Stimulated activated CD4-positive, alpha-beta T cell treated with anti-CD3 and anti-CD28 coated beads, Interleukin-12 subunit alpha, Interleukin-12 subunit beta, amount 100 ng/mL, for 4 hours (primary cell): ENCODE measurements around the gene DMRT3.

Experiments
- DNase-seq: peaks from one replicate; pipeline ENCODE4 v3.0.0-alpha.2; 2020

The DMRT3 gene

DNA sequence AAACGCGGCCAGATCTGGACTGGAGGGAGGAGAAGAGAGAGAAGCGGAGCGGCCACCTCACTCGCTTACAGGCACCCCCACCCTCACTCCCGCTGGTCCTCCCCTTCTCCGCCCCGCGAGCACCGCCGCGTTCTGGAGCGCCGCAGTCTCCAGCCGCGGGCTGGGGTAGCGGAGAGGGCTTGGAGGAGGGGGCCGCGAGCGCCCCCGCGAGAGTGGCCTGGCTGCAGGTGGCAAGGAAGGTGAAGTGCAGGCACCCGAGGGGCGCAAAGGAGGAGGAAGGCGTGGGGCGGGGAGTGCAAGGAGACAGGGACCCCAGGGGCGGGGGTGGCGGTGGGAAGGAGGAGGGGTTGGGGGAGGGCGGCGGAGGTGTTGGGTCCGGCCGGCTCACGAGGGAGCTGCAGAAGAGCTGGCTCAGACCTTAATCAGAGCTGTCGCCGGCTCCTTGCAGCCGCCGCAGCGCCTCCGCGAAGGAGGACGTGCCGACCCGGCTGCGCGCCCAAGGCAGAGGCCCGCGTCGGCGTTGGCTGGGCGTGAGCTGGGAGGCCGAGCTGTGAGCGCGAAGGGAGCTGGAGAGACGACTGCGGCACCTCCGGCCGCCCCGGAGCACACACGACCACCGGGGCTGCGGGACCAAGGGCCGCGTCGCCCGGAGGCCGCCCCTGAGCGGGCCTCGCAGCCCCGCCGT, at the start of gene DMRT3:
Gene DMRT3, plus strand, starts transcription at position 398 of the 685 bp plus-strand sequence. CDS start 347 bp downstream, outside the sequence.
- DNase-seq, result no peak

DNA sequence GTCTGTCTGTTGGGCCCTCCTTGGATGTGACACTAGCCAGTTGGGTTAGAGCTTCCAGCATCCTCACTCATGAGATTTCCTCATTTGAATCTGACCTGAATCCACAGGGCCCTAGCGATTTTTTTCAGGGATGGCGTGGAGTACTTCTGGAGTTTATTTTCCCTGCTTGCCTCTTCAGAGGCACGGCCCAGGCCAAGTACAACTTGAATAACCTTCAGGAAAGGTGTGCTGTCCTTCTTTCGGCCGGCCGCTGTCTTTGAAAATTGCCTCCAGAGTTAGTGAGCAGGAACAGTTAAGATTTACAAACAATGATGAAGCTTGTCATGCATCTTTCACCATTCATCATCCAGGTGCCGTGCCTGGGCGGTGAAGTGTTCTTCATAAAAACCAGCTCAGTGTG, 49.5 kb upstream of the DMRT3 start:
- DNase-seq, result no peak

DNA sequence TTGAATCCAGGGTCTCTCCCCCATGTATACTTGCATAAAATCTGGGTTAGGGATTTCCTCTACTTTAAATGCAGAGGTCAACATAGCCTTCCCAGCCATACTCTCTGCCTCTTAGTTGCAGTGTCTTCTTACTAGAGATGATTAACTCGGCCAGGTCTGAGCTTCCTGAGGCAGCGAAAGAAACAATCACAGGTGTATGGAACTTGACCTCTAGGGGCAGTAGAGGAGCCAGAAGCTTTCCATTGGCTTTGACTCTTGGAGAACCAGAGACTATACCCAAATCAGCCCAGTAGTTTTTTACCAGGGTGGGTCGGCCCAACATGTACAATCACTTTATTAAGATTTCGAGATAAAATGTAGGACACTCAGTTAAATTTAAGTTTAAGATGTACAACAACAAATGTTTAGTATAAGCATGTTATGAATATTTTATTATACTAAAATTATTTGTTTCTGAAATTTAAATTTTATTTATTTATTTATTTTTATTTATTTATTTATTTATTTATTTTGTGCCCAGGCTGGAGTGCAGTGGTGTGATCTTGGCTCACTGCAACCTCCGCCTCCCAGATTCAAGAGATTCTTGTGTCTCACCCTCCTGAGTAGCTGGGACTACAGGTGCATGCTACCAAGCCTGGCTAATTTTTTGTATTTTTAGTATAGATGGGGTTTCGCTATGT, 48.0 kb upstream of the DMRT3 start:
- DNase-seq, result no peak

GRCh38 chr9:929719-930118, 46.7 kb upstream of the DMRT3 start:
- DNase-seq, result no peak

- no peak for DNase-seq
Measured at GRCh38 chr9:933356-933755, 43.1 kb upstream of the DMRT3 start.

DNA sequence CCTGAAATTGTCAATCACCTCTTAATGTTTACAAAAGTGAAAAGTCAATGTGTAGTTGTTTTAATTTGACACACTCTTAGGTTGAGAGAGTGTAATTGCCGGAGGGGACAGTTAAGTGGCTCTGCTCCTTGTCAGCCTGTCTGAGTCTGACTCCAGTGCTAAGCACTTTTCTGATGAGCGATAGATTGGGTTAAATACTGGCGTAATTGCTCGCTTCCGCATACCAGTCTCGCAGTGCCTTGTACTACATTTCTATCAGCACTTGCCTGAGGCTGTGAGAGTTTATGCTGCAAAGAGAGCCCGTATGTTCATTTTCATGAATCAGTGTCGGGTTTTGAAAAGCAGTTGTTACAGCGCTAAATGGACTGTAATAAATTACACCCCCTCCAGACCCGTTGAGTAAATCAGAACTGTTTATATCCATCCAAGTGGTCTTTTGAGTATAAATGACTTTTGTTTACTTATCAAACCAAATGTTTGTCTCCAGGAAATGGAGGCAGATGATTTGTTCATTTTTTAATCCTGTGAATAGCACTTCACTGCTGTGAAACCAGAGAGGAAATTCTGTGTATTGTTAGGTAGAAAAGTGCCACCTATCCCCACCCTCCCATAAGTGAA, 41.0 kb upstream of the DMRT3 start:
- DNase-seq, result no peak

GRCh38 chr9:942805-943580, 33.5 kb upstream of the DMRT3 start:
- no peak for DNase-seq

GRCh38 chr9:947985-948384, 28.5 kb upstream of the DMRT3 start:
- DNase-seq, result no peak

- DNase-seq, result no peak
Measured at GRCh38 chr9:948497-948896, 28.0 kb upstream of the DMRT3 start.

DNA sequence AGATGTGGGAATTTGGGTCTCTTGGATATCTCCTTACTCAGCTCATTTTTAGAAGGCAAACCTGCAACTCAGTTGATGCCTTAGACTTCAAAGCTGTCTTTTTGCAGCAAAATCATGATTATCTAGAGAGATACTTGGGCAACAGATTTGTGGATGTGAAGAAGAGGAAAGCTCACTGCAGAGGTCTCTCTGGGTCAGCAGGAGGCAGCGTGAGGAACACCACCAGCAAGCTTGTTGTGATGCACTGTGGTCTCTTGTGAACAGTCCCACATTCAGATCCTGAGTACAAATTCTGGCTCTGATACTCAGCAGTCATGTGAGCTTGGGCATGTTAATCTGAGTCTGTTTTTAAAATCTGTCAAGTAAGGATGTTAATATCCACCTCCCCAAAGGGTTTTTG, 26.3 kb upstream of the DMRT3 start:
- no peak for DNase-seq

- no peak for DNase-seq
Measured at GRCh38 chr9:952546-952945, 23.9 kb upstream of the DMRT3 start.

DNA sequence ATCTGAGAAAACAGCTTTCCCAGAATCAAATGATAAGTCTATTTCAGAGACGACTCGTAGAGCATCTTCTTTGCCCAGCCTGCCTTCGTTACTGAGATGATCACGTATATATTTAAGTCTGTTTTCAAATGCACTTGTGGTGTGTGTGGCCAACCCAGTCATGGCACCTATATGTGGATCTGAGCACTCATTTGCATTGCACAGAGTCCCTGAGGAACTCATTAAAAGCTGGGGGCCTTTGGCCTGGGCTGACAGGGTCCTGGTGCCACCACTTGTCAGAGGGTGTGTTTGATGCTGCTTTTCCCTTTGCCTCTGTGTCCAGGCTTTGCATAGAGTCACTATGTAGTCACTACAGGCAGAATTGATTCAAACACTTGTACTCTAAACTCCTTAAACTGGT, 17.4 kb upstream of the DMRT3 start:
- no peak for DNase-seq

DNA sequence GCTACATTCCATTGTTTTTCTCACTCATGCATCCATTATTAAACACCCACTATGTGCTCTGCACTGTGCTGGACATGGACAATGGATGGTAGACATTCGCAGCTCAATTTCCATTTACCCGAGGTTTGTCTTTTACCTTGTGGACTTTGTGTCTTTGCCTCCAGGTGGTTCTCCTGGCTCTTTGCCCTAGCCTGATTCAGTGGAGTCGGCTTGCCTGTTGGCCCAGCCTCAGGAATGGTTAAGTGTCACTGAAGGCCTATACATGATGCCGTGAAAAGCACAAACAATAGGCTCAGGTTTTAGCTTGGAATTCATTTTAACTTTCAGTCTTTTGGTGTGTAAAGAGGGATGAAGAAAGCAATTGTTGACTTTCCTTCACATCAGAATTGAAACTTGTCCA, 16.5 kb upstream of the DMRT3 start:
- DNase-seq, result no peak

DNA sequence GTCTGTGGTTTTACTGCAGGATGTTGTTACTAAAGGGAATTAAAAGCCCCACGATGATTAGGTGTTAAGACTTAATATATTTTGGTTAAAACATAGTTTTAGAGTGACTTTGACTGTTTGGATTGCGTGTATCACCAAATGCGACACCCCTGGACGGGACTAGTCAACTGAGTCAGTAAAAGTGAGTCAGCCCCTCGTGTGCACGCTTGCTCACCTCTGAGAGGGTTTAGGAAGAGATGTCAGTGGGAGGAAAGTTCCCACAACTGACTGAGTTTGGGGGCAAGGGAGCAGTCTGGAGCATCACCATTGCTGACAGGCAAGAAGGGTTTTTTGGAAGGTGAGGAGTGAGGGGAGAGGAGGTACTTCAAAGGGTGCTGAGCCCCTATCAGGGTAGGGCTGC, 14.4 kb upstream of the DMRT3 start:
- no peak for DNase-seq

DNA sequence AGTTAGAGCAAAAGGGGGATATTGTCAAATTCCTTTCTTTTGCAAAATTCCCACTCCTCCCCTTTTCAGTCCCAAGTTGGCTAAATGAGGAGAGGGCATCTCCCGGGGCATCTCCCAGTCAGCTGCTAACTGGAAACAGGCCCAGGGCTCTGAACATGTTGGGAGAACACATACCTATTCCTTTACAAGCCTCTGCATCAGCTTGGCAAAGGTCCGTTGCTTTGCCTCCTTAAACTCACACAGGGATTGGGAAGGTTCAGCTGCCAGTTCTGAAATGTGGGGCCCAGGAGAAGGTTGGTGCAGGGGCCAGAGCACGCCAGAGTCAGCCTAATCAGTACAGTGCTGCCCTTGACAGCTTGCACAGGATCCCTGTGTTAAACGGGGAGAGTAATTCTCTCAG, 11.0 kb upstream of the DMRT3 start:
- DNase-seq, result no peak

DNA sequence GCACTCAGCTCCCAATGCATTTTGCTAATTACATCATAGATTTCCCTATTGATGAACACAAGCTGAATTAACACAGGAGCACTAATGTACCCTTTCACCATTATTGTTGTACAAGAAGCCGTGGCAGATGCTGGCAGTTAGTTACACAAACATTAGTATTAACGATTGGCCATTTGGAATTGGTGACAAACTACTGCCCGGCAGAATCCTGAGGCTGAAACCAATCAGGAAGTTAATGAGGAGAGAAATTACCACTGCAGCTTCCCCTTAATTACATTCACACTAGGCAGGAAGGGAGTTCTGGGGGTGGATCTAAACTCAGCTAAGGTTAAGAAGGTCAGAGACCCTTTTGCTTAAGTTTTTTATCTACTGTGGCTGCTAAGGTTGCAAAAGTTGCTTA, 9.6 kb upstream of the DMRT3 start:
- no peak for DNase-seq

DNA sequence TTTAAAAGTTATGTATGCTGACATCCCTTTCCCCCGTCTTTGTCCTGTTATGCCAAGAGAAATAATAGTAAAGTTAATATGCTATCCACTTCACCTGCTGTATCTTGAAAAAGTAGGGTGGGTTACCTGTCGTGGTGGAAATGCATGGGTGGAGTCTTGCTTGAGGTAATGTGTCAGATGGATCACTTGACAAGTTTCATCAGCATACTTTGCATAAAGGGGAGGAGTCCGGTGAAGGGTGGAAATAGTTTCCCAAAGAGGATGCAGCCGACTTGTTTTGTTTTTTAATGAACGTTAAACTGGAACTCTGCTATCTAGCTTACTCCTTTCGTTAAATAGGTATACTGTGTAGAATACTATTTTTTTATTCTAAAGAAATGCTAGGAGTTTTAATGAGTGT, 9.0 kb upstream of the DMRT3 start:
- no peak for DNase-seq

GRCh38 chr9:967903-968641, 8.4 kb upstream of the DMRT3 start:
- DNase-seq, result no peak

DNA sequence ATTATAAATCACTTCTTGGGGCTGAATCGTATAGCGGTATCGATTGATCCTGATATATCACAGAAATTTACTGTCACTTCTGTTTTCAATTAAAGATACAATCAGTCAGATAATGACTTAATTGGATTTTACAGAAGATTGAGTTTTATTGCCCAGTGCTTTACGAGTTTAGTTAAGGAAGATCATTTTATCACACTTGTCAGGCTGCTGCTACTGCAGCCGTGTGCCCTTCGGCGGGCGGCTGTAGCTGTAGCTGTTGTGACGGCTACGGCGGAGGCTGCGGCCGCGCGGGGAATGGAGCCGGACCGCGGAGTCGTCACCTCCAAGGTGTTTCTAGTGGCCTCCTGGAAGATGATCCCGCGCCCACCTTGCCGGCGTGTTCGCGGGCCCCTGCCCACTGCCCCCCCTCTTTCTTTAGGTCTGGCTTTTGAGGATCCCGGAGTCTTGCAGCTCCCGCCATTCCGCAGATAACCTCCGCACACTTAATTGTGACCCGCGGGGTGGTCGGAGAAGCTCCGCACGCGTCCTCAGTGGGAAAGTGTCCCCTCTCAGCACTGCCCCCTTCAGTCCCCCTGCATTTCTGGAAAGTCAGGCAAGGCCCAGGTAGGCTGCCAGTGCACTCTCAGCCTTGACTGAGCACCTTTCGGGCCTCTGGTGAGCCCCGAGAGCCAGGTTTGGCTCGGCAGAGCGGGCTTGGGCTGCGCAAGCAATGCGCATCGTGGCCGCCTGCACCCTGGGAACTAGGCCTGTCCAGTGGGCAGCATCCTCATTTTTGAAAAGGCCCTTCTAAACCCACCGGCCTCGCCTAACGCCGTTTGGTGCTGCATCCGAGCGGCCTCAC, 6.9 kb upstream of the DMRT3 start:
- no peak for DNase-seq

- DNase-seq, result no peak
Measured at GRCh38 chr9:970151-970996, 6.1 kb upstream of the DMRT3 start.

GRCh38 chr9:971901-972500, 4.5 kb upstream of the DMRT3 start:
- DNase-seq, result no peak
